SK-N-SH treated with all-trans-retinoic acid at 6 μM for 48 hours (cell line): Measurements from ENCODE around the gene THOC7.

Source experiments
- PPARA ChIP-seq: fragments of 250-450 bp; sonication (Bioruptor Pico); IDR thresholded peaks from 2 replicates; pipeline ENCODE4 v1.5.0; 2020; ENCODE audit warnings: mild to moderate bottlenecking, borderline replicate concordance
- SNAI2 ChIP-seq: fragments of 250-450 bp; sonication (Bioruptor Pico); IDR thresholded peaks from 2 replicates; pipeline ENCODE4 v1.5.0; 2020; ENCODE audit warnings: mild to moderate bottlenecking, moderate library complexity
- TCF4 ChIP-seq: fragments of 250-450 bp; sonication (Bioruptor Pico); IDR thresholded peaks from 2 replicates; pipeline ENCODE4 v1.8.0; 2021; ENCODE audit warnings: mild to moderate bottlenecking, moderate library complexity, borderline replicate concordance

DNA sequence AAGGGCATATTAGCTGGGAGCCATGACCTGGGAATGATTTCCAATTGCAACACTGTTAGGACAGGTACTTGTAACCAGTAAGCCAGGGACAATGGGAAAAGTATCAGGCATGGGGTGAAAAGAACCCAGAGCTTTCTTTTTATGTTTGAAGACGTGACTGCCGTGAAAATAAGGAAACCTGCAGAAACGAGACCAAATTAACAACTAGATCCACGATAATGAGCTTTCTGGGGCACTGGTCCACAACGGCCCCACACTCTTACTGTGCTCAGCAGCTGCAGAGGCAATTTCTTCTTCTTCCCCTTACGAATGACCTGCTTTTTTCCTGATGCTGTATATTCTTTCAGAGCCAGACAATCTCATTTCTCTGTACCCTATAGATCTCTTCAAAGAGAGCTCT is 33.1 kb downstream of the THOC7 start:
- TF ChIP-seq SNAI2 (no peak), PPARA (CRISPR knock-in tag) (no peak), TCF4 (CRISPR knock-in tag) (no peak)
